NCI-H2029 treated with DMSO at 0.1 percent for 48 hours (cell line): Measurements from ENCODE around the gene UBL7.

Experiments
- DNase-seq: peaks from one replicate; lab custom pipeline; 2025; lab: John Stamatoyannopoulos, UW

Gene UBL7

GRCh38 chr15:74406517-74406916, 54.4 kb downstream of the UBL7 start:
- DNase-seq, result no peak

GRCh38 chr15:74405823-74406222, 55.1 kb downstream of the UBL7 start:
- no peak for DNase-seq

- DNase-seq, result no peak
Observed at GRCh38 chr15:74403991-74404563, 56.9 kb downstream of the UBL7 start.

- DNase-seq, result no peak
Observed at GRCh38 chr15:74403588-74403919, 57.4 kb downstream of the UBL7 start.

- no peak for DNase-seq
Observed at GRCh38 chr15:74402873-74403587, 57.9 kb downstream of the UBL7 start.

GRCh38 chr15:74402337-74402841, 58.6 kb downstream of the UBL7 start:
- no peak for DNase-seq

GRCh38 chr15:74400915-74401757, 59.8 kb downstream of the UBL7 start:
- DNase-seq, result no peak

GRCh38 chr15:74400313-74400860, 60.6 kb downstream of the UBL7 start:
- no peak for DNase-seq

DNA sequence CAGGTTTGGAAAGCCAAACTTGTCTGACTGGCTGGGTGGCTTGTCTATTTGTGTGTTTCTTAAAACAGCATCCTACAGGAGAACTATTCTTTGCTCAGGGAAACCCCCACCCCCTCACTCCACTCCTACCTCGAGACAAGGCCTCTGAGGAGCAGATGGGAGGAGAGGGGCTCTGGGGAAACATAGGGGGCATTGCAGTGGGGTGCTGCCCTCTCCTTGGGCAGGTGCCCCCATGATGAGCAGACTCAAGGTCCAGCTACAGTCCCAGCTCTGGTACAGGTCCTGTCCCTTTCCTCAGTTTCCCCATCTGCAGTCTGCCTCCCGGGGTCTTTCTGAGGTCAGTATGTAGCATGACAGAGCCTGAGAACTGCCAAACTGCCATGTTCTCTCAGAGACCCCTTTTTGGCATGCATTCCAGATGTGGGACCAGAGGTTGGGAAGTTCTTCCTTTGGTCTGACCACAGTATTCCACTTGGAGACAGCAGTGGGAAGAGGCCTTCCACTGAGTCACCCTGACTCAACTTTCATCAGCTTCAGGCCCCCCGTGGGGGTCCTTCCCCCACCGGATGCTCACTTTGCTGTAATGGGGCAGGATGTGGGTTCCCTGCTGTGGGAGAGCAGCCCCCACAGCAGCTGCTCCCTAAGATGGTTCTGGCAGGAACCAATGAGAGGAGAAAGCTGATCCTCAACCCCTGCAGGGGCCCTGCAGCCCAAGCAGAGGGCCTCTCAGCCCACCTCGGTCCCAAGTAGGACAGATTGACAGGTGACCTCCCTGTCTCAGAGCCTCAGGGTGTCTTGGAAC, 61.2 kb downstream of the UBL7 start:
- no peak for DNase-seq

DNA sequence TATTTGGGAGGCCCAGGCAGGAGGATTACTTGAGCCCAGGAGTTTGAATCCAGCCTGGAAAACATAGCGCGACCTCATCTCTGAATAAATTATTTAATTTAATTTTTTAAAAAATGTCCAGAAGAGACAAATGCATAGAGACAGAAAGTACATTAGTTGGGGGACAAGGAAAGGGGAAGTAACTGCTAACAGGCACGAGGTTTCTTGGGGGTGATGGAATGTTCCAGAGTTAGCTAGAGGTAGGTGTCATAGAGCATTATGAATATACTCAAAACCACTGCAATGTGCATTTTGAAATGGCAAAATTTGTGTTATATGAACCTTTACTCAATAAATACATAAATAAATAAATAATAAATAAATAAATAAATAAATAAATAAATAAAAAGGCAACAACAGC, 61.9 kb downstream of the UBL7 start:
- DNase-seq, result no peak

- no peak for DNase-seq
Observed at GRCh38 chr15:74398183-74398582, 62.8 kb downstream of the UBL7 start.

DNA sequence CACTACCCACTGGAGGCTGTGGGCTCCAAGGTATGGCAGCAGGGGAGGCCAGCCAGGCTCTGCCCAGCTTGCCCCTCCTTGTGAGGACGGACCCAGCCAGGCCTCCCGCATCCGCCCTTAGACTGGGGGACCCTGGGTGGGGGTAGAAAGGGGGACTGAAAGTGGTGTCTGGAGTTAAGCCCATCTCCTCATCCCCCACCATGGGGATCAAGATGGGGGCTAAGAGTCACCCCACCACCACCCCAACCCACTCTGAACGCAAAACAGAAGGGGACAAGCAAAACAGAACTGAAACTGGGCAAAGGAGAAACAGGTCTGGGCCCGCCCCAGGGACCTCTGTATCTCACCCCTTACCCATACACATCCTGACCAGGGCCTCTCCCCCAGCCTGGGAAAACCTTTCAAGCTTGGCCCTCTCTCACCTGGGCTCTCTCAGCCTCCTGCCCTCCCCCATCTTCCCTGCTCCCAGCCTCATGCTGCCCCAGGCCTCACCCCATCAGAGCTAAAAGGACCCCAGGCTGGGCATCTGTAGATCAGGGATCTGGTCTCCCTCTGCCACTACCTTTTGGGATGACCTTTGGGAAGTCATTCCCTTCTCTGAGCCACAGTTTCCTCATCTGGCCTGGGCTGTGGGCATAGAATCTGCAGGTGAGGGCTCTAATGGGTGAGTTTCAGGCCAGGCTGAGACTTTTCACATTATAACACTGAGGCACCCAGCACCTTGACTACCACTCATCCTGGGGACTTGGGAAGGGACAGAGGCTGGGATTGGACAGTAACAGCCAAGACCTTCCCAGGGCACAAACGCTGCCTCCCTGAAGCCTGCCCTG, 63.5 kb downstream of the UBL7 start:
- no peak for DNase-seq

DNA sequence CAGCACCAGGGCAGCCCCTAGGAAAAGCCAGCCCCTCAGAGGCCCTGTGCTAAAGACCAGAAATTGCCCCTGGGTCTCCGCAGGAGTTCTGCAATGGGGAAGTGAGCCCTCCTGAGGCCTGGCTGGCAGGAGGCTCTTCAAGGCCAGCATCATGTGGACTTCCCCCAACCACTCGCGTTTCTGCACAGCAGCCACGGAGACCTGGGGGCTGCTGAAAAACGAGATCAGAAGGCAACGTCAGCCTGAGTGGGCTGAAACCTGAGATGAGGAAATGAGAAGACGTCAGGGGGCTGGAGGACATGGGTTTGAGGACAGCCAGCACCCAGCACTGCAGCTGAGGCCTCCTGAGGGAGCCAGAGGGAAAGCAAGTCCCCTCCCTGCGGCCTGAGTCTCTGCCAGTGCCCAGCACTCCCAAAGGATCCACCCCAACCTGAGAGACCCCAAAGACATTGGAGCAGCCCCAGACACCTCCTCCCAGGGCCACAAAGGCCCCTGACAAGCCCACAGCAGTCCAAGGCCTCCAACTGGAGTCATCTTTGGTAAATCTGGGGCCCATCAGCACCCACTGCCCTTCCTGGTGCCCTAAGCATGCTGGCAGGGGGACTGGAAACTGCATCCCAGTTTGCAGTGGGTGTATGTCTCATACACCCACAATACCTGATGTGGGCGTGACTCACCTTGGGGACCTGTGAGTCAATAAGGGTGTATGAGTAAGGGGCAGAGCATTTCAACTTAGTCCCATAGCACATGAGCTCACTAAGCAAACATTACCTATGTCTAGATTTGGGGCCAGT, 64.3 kb downstream of the UBL7 start:
- DNase-seq, result no peak

- no peak for DNase-seq
Observed at GRCh38 chr15:74396146-74396438, 64.9 kb downstream of the UBL7 start.
